Measurements from ENCODE around the gene RNF208. TPM values are rescaled to one million over a fixed set of nuclear protein-coding genes. Genes with fewer than 3 reads are reported as not detected.
A peak's percentile ranks its signal among the peaks of the same experiment; 100 is the strongest.

The RNF208 gene
- total and polyA plus RNA-seq, 8 donors, result 4.0 to 7.8 (median 5.9) TPM

DNA sequence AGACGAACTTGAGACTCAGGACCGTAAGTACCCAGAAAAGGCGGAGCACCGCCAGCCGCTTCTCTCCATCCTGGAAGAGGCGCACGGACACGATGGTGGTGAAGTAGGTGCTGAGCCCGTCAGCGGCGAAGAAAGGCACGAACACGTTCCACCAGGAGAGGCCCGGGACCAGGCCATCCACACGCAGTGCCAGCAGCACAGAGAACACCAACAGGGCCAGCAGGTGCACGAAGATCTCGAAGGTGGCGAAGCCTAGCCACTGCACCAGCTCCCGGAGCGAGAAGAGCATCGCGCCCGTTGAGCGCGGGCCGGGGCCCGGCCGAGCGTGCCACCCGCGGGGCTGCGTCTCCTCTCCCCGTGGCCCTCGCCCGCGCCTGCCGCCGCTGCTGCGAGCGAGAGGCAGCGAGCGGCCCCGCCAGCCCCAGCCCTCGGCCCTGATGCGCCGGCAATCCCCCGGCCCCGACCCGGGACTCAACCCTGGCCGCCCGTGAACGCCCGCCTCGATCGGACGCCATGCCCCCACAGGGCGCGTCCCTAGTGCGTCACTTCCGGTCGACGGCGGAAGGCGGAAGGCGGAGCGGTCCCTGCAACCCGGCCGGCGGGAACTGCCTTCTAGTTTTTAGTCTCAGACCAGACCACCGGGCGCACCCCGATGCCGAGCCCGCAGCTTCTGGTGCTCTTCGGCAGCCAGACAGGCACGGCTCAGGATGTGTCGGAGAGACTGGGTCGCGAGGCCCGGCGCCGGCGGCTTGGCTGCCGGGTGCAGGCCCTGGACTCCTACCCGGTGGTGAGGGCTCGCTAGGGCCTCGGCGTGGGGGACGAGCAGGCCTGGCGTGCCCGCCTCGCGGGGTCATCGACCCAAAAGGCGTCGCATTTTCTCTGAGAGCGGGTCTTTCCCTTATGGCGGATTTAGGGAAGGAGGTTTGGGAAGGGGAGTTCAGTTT is 16.6 kb downstream of the RNF208 start, which contains the start of the genes NDOR1 and TMEM203:
NDOR1 (plus strand) TSS at position 575 of the 944 bp plus-strand sequence; CDS start at position 653, 78 bp downstream.
TMEM203 (minus strand) TSS at position 523 of the 944 bp plus-strand sequence; CDS start at position 289, 234 bp downstream.
- intact Hi-C loops (cut with DNase I), result no loop called here
- peak within 1 kb of the TSS; percentile 30 to 86 for H3K27ac ChIP-seq
- peak; percentile 85 to 99 (median 94) for DNase-seq
- peaks cover 0 to 22% of the 10 kb centered on the region in 2 donors for H3K36me3 ChIP-seq
- peak within 1 kb of the TSS; percentile 96 to 99 for H3K4me3 ChIP-seq
- H3K4me1 ChIP-seq, result peaks cover 21 to 62% of the 10 kb centered on the region in 2 donors
- ATAC-seq, result peak; percentile 62
- TF ChIP-seq, protein P1, sequence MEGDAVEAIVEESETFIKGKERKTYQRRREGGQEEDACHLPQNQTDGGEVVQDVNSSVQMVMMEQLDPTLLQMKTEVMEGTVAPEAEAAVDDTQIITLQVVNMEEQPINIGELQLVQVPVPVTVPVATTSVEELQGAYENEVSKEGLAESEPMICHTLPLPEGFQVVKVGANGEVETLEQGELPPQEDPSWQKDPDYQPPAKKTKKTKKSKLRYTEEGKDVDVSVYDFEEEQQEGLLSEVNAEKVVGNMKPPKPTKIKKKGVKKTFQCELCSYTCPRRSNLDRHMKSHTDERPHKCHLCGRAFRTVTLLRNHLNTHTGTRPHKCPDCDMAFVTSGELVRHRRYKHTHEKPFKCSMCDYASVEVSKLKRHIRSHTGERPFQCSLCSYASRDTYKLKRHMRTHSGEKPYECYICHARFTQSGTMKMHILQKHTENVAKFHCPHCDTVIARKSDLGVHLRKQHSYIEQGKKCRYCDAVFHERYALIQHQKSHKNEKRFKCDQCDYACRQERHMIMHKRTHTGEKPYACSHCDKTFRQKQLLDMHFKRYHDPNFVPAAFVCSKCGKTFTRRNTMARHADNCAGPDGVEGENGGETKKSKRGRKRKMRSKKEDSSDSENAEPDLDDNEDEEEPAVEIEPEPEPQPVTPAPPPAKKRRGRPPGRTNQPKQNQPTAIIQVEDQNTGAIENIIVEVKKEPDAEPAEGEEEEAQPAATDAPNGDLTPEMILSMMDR (IDR thresholded peaks at IDR 0.05), result no peak
- no peaks in the 10 kb centered on the region for H3K27me3 ChIP-seq
- H3K9me3 ChIP-seq, result no peaks in the 10 kb centered on the region

GRCh38 chr9:137204731-137205125 is 17.3 kb downstream of the RNF208 start:
- no peak for ATAC-seq

GRCh38 chr9:137202966-137203365 is 19.1 kb downstream of the RNF208 start:
- TF ChIP-seq, protein P1 (IDR thresholded peaks at IDR 0.05), result no peak
- Histone ChIP-seq H3K4me3 (no peak overlapping the region), H3K27ac (no peak overlapping the region), H3K27me3 (peaks cover 0 to 5% of the 10 kb centered on the region in 2 donors), H3K9me3 (no peaks in the 10 kb centered on the region), H3K36me3 (peaks cover 0 to 6% of the 10 kb centered on the region in 2 donors), H3K4me1 (peaks cover 33 to 81% of the 10 kb centered on the region in 2 donors)
- intact Hi-C loops (cut with DNase I), result no loop called here
- no peak for DNase-seq
- ATAC-seq, result no peak

More at GRCh38 chr9:137204731-137205125, 17.3 kb downstream of the RNF208 start:
- peaks cover 0 to under 1% of the 10 kb centered on the region in 2 donors for H3K27me3 ChIP-seq
- H3K4me1 ChIP-seq, result peaks cover 21 to 64% of the 10 kb centered on the region in 2 donors
- intact Hi-C loops (cut with DNase I), result no loop called here
- TF ChIP-seq, protein P1 (IDR thresholded peaks at IDR 0.05), result no peak
- peaks cover 0 to 15% of the 10 kb centered on the region in 2 donors for H3K36me3 ChIP-seq
- peak overlapping the region in 1 of 2 donors; percentile 86 for H3K27ac ChIP-seq
- H3K4me3 ChIP-seq, result peak overlapping the region; percentile 96 to 99
- H3K9me3 ChIP-seq, result no peaks in the 10 kb centered on the region
- DNase-seq, result no peak

DNA sequence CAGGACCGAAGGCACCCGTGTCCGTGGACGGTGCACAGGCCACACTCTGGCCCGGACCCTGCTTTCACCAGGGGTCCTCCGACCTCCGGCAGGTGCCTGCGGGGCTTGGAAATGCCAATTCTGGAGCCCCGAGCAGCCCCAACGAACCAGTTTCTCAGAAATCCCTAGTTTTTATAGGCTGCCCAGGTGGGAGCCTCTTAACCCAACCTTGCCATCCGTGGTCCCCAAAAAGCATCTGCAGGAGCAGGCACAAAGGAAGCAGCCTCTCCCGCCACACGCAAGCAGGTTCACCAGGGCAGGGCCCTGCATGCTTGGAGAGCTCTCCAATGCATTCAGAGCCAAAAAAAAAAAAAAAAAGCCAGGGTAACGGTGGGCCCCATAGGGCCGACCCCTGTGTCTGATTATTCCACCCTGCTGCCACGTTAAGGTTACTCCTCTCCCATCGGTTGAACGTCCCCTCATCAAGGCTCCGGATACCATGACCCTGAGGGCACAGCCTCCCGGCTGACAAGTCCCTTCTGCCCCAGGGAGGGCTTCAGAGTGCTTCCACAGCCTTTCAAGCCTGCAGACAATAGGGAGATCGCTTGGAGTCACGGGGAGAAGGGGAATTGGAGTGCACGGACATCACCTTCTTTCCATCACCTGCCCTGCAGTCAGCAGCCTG is 20.7 kb downstream of the RNF208 start:
- no peak for DNase-seq
- Histone ChIP-seq H3K27ac (peak overlapping the region; percentile 82 to 92), H3K4me1 (peaks cover 30 to 80% of the 10 kb centered on the region in 2 donors), H3K4me3 (peak overlapping the region; percentile 55 to 74), H3K27me3 (peaks cover 0 to 5% of the 10 kb centered on the region in 2 donors), H3K9me3 (no peaks in the 10 kb centered on the region), H3K36me3 (no peaks in the 10 kb centered on the region)
- TF ChIP-seq, protein P1 (IDR thresholded peaks at IDR 0.05), result no peak
- ATAC-seq, result no peak
- intact Hi-C loops (cut with DNase I), result no loop called here
